ENCODE measurements around the gene DNAJC18. TPM values are rescaled to one million over a fixed set of nuclear protein-coding genes. Genes with fewer than 3 reads are reported as not detected.
A peak's percentile ranks its signal among the peaks of the same experiment; 100 is the strongest.

DNAJC18 gene
- total and polyA plus RNA-seq, 2 experiments from 2014 or later = 13.4 to 18.9 TPM

DNA sequence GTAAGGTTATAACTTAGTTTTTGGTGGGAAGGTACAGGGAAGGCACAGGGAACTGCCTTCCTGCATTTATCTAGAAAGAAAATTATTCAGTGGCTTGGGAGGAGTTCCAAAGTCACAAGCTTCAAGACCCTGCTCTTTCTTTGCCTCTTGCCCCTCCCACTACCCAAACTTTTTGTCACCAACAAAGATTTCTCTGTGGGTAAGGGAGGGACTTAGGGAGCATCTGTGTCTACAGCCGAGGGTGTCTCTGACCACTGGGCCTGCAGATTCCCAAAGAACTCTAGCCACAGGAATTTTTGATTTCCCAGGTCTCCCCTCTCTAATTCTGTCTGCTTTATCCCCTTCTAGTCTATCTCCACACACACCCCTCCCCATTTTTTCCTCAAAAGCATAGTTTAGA, 21.1 kb upstream of the DNAJC18 start:
- Mint-ChIP-seq H3K27me3 (ENCODE audit: insufficient read depth, low read depth, poor library complexity) (peaks cover 23% of the 10 kb centered on the region), H3K4me3 (no peak overlapping the region), H3K27ac (no peak overlapping the region), H3K4me1 (peaks cover 33% of the 10 kb centered on the region), H3K9me3 (no peaks in the 10 kb centered on the region), H3K36me3 (ENCODE audit: low read depth) (no peaks in the 10 kb centered on the region)
- Histone ChIP-seq H3K4me2 (no peak overlapping the region), H3F3A (replicated peaks; ENCODE audit: low read depth) (0 out of 2 replicates have a peak, but pooled peaks cover 11% of the 10 kb centered on the region), H3K79me2 (replicated peaks; ENCODE audit: insufficient read depth) (no peaks in the 10 kb centered on the region), H3K27me3 (ENCODE audit: insufficient read depth) (no peaks in the 10 kb centered on the region), H3K4me3 (no peak overlapping the region), H4K20me1 (replicated peaks; ENCODE audit: insufficient read depth) (no peaks in the 10 kb centered on the region), H3K27ac (ENCODE audit: low read depth) (no peak overlapping the region), H3K36me3 (ENCODE audit: insufficient read depth) (no peaks in the 10 kb centered on the region; the same call in 1 of the 2 replicates), H3K9me2 (ENCODE audit: insufficient read depth) (no peaks in the 10 kb centered on the region), H3K4me1 (ENCODE audit: insufficient read depth) (peaks cover 22% of the 10 kb centered on the region), H2AFZ (no peak overlapping the region)
- no peak for ATAC-seq
- no peak for DNase-seq (ENCODE audit: low spot score)
- no peak for TF ChIP-seq POLR2AphosphoS5 (IDR thresholded peaks at IDR 0.05; ENCODE audit: low read depth)
- no peak for TF ChIP-seq JUNB (IDR thresholded peaks at IDR 0.05; ENCODE audit: unreplicated experiment)
- TF ChIP-seq STAT1 (IDR thresholded peaks at IDR 0.05; ENCODE audit: unreplicated experiment) = no peak
- TF ChIP-seq, protein P1, sequence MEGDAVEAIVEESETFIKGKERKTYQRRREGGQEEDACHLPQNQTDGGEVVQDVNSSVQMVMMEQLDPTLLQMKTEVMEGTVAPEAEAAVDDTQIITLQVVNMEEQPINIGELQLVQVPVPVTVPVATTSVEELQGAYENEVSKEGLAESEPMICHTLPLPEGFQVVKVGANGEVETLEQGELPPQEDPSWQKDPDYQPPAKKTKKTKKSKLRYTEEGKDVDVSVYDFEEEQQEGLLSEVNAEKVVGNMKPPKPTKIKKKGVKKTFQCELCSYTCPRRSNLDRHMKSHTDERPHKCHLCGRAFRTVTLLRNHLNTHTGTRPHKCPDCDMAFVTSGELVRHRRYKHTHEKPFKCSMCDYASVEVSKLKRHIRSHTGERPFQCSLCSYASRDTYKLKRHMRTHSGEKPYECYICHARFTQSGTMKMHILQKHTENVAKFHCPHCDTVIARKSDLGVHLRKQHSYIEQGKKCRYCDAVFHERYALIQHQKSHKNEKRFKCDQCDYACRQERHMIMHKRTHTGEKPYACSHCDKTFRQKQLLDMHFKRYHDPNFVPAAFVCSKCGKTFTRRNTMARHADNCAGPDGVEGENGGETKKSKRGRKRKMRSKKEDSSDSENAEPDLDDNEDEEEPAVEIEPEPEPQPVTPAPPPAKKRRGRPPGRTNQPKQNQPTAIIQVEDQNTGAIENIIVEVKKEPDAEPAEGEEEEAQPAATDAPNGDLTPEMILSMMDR (conservative IDR thresholded peaks at IDR 0.05; ENCODE audit: low read depth in 2 of 2) = no peak
- TF ChIP-seq, protein P2, sequence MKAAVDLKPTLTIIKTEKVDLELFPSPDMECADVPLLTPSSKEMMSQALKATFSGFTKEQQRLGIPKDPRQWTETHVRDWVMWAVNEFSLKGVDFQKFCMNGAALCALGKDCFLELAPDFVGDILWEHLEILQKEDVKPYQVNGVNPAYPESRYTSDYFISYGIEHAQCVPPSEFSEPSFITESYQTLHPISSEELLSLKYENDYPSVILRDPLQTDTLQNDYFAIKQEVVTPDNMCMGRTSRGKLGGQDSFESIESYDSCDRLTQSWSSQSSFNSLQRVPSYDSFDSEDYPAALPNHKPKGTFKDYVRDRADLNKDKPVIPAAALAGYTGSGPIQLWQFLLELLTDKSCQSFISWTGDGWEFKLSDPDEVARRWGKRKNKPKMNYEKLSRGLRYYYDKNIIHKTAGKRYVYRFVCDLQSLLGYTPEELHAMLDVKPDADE (IDR thresholded peaks at IDR 0.05) = no peak

DNA sequence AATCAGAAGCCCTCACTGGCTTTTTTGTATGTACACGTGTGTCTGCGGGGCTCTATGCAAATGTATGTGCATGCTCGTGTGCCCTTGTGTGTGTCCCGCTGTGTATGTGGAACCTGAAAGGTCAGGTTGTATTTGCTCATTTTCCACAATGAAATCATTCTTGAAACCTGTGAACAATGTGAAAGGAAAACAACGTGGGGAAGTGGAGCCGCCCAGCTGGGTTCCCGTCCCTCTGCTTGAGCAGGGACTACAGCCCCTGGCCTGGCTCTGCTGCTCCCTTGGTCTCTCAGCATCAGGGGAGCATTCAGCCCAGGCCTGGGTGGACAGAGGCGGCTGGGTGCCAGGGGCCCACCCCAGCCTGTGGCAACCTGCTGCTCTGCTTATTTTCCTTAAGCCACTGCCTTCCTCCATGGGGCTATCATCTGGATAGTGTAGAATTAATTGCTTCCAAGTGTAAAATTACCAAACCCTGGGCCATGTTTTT, 20.2 kb upstream of the DNAJC18 start:
- no peak overlapping the region for H3K4me2 ChIP-seq
- H3K27me3 ChIP-seq (ENCODE audit: insufficient read depth) = no peaks in the 10 kb centered on the region
- no peak for DNase-seq (ENCODE audit: low spot score)
- H3K4me3 Mint-ChIP-seq = no peak overlapping the region
- no peaks in the 10 kb centered on the region for H3K9me2 ChIP-seq (ENCODE audit: insufficient read depth)
- no peak overlapping the region for H3K27ac ChIP-seq (ENCODE audit: low read depth)
- TF ChIP-seq, protein P1 (conservative IDR thresholded peaks at IDR 0.05; ENCODE audit: low read depth in 2 of 2) = no peak
- TF ChIP-seq STAT1 (IDR thresholded peaks at IDR 0.05; ENCODE audit: unreplicated experiment) = no peak
- TF ChIP-seq CREB1 (CRISPR knock-in tag; IDR thresholded peaks at IDR 0.05; ENCODE audit: low read depth) = no peak
- TF ChIP-seq, protein P3, sequence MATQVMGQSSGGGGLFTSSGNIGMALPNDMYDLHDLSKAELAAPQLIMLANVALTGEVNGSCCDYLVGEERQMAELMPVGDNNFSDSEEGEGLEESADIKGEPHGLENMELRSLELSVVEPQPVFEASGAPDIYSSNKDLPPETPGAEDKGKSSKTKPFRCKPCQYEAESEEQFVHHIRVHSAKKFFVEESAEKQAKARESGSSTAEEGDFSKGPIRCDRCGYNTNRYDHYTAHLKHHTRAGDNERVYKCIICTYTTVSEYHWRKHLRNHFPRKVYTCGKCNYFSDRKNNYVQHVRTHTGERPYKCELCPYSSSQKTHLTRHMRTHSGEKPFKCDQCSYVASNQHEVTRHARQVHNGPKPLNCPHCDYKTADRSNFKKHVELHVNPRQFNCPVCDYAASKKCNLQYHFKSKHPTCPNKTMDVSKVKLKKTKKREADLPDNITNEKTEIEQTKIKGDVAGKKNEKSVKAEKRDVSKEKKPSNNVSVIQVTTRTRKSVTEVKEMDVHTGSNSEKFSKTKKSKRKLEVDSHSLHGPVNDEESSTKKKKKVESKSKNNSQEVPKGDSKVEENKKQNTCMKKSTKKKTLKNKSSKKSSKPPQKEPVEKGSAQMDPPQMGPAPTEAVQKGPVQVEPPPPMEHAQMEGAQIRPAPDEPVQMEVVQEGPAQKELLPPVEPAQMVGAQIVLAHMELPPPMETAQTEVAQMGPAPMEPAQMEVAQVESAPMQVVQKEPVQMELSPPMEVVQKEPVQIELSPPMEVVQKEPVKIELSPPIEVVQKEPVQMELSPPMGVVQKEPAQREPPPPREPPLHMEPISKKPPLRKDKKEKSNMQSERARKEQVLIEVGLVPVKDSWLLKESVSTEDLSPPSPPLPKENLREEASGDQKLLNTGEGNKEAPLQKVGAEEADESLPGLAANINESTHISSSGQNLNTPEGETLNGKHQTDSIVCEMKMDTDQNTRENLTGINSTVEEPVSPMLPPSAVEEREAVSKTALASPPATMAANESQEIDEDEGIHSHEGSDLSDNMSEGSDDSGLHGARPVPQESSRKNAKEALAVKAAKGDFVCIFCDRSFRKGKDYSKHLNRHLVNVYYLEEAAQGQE (IDR thresholded peaks at IDR 0.05; ENCODE audit: unreplicated experiment) = no peak
- H3K4me3 ChIP-seq = no peak overlapping the region
- peaks cover 22% of the 10 kb centered on the region for H3K4me1 ChIP-seq (ENCODE audit: insufficient read depth)
- H3K27ac Mint-ChIP-seq = no peak overlapping the region
- H4K20me1 ChIP-seq (replicated peaks; ENCODE audit: insufficient read depth) = no peaks in the 10 kb centered on the region
- H3K27me3 Mint-ChIP-seq (ENCODE audit: insufficient read depth, low read depth, poor library complexity) = peaks cover 23% of the 10 kb centered on the region
- no peaks in the 10 kb centered on the region for H3K9me3 Mint-ChIP-seq
- ATAC-seq = peak; percentile 10; the same call in 2 of the 3 replicates
- H3K36me3 Mint-ChIP-seq (ENCODE audit: low read depth) = no peaks in the 10 kb centered on the region
- peaks cover 33% of the 10 kb centered on the region for H3K4me1 Mint-ChIP-seq
- H2AFZ ChIP-seq = no peak overlapping the region; the same call in 1 of the 2 replicates
- H3K79me2 ChIP-seq (replicated peaks; ENCODE audit: insufficient read depth) = no peaks in the 10 kb centered on the region
- H3F3A ChIP-seq (replicated peaks; ENCODE audit: low read depth) = 0 out of 2 replicates have a peak, but pooled peaks cover 11% of the 10 kb centered on the region
- H3K36me3 ChIP-seq (ENCODE audit: insufficient read depth) = no peaks in the 10 kb centered on the region; the same call in 1 of the 2 replicates
